ENCODE measurements around the gene HCRT. TPM values are rescaled to one million over a fixed set of nuclear protein-coding genes. Genes with fewer than 3 reads are reported as not detected.

HCRT gene
- polyA plus RNA-seq, 1 of the 3 experiments (the other 2 are of a cell fraction): not detected

DNA sequence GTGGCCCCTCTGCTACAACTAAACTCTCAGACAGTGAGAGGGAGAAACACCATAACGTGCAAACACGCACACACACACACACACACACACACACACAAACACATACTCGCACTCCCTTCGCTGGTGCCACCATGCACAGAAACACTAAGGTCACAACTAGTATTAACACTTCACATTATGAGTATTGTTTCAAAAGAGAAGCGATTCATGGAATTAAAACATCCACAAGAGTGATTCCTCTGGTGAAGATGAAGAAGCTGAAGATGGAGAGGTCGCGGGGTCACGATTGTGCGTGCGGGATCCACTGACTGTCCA is 16.2 kb upstream of the HCRT start (continued):
- no peak for TF ChIP-seq NRF1 (IDR thresholded peaks at IDR 0.05; ENCODE audit: low read depth, low read length)

DNA sequence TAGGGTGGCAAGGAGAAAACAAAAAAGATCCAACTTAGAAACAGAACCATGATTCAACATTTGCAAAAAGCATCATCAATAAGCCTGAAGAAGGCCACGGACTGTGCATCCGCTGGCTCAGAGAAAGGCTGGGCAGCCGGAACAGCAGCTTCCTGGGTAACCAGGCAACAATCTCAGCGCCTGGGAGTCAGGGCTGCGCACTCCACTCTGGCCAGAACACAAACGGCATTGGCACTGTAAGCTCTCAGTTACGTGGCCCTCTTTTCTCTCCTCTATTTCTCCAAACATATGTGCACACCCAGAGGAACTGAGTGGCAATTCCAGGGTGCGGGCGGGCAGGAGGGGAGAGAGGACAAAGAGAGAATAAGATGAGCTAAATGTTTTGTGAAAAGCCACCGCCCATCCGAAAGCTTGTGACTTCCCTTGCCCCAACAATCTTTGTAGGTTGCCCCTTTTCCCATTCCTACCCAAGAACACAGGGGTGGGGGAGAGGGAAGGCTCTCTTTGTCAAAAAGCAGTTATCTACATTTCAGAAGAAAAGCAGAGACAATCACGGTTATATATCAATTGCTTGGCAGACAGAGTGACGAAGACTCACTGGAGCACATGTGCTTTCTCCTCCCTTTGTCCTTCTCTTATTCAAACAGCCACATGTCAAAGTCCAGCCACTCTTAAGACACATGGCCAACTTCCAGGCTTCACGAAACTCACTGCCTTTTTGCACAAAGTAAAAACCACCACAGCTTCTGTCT is 15.6 kb upstream of the HCRT start:
- no peaks in the 10 kb centered on the region for H4K20me1 ChIP-seq (ENCODE audit: insufficient read depth)
- CTCF ChIA-PET: interaction anchor here (0.7 to 3.8 kb wide), 5 partner anchors 16 to 205 kb away, joined by 3 to 19 read pairs (median 4); partner anchors contain the start of gene KCNH4
- H3K4me3 ChIP-seq (ENCODE audit: low read depth in 2 of 2, low read length in 1 of 2): no peak overlapping the region

DNA sequence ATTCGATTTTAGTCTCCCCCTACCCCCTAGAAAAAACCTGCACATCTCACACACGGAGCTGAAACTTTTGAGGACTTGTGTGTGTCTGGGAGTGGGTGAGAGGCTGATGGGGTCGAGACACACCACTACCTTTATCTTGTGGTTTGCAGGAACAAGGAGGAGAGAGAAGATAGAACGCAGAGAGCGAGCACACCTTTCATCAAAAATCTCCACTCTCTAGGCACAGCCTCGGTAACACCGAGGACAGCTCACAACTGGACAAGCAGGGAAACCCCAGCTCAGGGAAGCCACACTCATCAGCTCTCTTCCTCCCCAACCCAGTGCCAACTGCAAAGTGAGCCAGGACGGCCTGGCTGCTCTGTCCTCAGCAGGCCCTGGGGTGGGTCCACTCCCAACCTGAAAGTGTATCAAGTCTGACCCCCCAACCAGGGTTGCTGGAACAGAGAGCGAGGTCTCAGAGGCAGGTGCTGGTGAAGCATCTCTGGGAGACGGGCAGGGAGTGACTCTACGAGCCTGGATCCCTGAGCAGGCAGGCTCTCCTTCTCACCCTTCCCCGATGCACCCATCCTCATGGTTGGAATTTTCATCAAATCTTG is 14.3 kb upstream of the HCRT start:
- ChIA-PET POLR2A (no interaction called here), CTCF (interaction anchor here (1.5 to 3.8 kb wide), 3 partner anchors 18 to 206 kb away, joined by 4 to 19 read pairs (median 10); partner anchors contain the start of gene KCNH4)
- Histone ChIP-seq H3K36me3 (replicated peaks in 1 of 2; ENCODE audit: control insufficient read depth in 1 of 2, insufficient read depth in 2 of 2, low read length in 1 of 2) (peaks cover 0 to 7% of the 10 kb centered on the region in 2 experiments), H4K20me1 (ENCODE audit: insufficient read depth) (no peaks in the 10 kb centered on the region), H3K4me3 (ENCODE audit: low read depth in 2 of 2, low read length in 1 of 2) (no peak overlapping the region), H3K9me2 (no peaks in the 10 kb centered on the region), H3F3A (replicated peaks; ENCODE audit: insufficient read depth) (no peaks in the 10 kb centered on the region), H3K27ac (ENCODE audit: low read depth in 2 of 2, low read length in 1 of 2) (no peak overlapping the region), H3K27me3 (ENCODE audit: insufficient read depth) (no peaks in the 10 kb centered on the region), H3K4me1 (ENCODE audit: control insufficient read depth in 1 of 2, insufficient read depth in 2 of 2, low read depth in 1 of 2, low read length in 1 of 2) (peaks cover 0 to 13% of the 10 kb centered on the region in 2 experiments; a peak in 1 of 4 replicates), H2AFZ (ENCODE audit: low read depth) (no peak overlapping the region), H3K9ac (no peak overlapping the region), H3K9me3 (no peaks in the 10 kb centered on the region), H3K79me2 (ENCODE audit: insufficient read depth) (no peaks in the 10 kb centered on the region), H3K4me2 (no peak overlapping the region)
- 88% methylated on average over 11 of the region's 12 CpGs for WGBS (ENCODE audit: low lambda C conversion rate)
- no peak for DNase-seq
- TF ChIP-seq NFIC (IDR thresholded peaks at IDR 0.05; ENCODE audit: borderline replicate concordance) (no peak), FOSL2 (IDR thresholded peaks at IDR 0.05; ENCODE audit: borderline replicate concordance, low read depth) (no peak), JUND (IDR thresholded peaks at IDR 0.05) (no peak), RCOR1 (IDR thresholded peaks at IDR 0.05; ENCODE audit: low read length) (no peak), MXI1 (IDR thresholded peaks at IDR 0.05; ENCODE audit: low read depth, low read length) (no peak), FOXJ3 (CRISPR knock-in tag; IDR thresholded peaks at IDR 0.05) (no peak), EP300 (IDR thresholded peaks at IDR 0.05; ENCODE audit: borderline replicate concordance in 1 of 2, low read depth in 1 of 2, low read length in 1 of 2) (no peak)
- TF ChIP-seq, protein P1, sequence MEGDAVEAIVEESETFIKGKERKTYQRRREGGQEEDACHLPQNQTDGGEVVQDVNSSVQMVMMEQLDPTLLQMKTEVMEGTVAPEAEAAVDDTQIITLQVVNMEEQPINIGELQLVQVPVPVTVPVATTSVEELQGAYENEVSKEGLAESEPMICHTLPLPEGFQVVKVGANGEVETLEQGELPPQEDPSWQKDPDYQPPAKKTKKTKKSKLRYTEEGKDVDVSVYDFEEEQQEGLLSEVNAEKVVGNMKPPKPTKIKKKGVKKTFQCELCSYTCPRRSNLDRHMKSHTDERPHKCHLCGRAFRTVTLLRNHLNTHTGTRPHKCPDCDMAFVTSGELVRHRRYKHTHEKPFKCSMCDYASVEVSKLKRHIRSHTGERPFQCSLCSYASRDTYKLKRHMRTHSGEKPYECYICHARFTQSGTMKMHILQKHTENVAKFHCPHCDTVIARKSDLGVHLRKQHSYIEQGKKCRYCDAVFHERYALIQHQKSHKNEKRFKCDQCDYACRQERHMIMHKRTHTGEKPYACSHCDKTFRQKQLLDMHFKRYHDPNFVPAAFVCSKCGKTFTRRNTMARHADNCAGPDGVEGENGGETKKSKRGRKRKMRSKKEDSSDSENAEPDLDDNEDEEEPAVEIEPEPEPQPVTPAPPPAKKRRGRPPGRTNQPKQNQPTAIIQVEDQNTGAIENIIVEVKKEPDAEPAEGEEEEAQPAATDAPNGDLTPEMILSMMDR (IDR thresholded peaks at IDR 0.05): no peak
- TF ChIP-seq, protein P2, sequence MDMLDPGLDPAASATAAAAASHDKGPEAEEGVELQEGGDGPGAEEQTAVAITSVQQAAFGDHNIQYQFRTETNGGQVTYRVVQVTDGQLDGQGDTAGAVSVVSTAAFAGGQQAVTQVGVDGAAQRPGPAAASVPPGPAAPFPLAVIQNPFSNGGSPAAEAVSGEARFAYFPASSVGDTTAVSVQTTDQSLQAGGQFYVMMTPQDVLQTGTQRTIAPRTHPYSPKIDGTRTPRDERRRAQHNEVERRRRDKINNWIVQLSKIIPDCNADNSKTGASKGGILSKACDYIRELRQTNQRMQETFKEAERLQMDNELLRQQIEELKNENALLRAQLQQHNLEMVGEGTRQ (IDR thresholded peaks at IDR 0.05; ENCODE audit: borderline replicate concordance, low read depth, low read length): no peak

More for the DNA sequence above, 15.6 kb upstream of the HCRT start:
- Histone ChIP-seq H3K27ac (ENCODE audit: low read depth in 2 of 2, low read length in 1 of 2) (peak overlapping the region in 1 of 2 experiments; percentile 83; a peak in 2 of 4 replicates), H3K9me3 (no peaks in the 10 kb centered on the region), H3K27me3 (ENCODE audit: insufficient read depth) (no peaks in the 10 kb centered on the region), H3K4me1 (ENCODE audit: control insufficient read depth in 1 of 2, insufficient read depth in 2 of 2, low read depth in 1 of 2, low read length in 1 of 2) (peaks cover 0 to 12% of the 10 kb centered on the region in 2 experiments; a peak in 1 of 4 replicates), H3K36me3 (replicated peaks in 1 of 2; ENCODE audit: control insufficient read depth in 1 of 2, insufficient read depth in 2 of 2, low read length in 1 of 2) (peaks cover 5 to 10% of the 10 kb centered on the region in 2 experiments), H3K9ac (no peak overlapping the region), H3K9me2 (no peaks in the 10 kb centered on the region), H3K4me2 (no peak overlapping the region), H3F3A (replicated peaks; ENCODE audit: insufficient read depth) (no peaks in the 10 kb centered on the region), H3K79me2 (ENCODE audit: insufficient read depth) (no peaks in the 10 kb centered on the region), H2AFZ (ENCODE audit: low read depth) (no peak overlapping the region)
- 71% methylated on average over 14 of the region's 14 CpGs for WGBS (ENCODE audit: low lambda C conversion rate)
- TF ChIP-seq, protein P2 (IDR thresholded peaks at IDR 0.05; ENCODE audit: borderline replicate concordance, low read depth, low read length): no peak
- TF ChIP-seq NRF1 (IDR thresholded peaks at IDR 0.05; ENCODE audit: low read depth, low read length): peak; percentile 25; the same call in 1 of the 2 replicates
- TF ChIP-seq GATA2 (CRISPR knock-in tag; IDR thresholded peaks at IDR 0.05): peak; percentile 57
- POLR2A ChIA-PET: interaction anchor here (0.6 to 0.7 kb wide), 2 partner anchors 36 to 349 kb away, joined by 3 read pairs; no protein-coding TSS in a partner anchor
- DNase-seq: peak; percentile 82
